SK-N-SH treated with all-trans-retinoic acid at 6 μM for 48 hours (cell line): ENCODE results near the gene FBLN7.

Experiments
- ATAC-seq: fragments of 200-7000 bp; cut with Tn5 transposase; 3 replicates; pipeline ENCODE4 v1.9.1; 2020; ENCODE audit warnings: mild to moderate bottlenecking, moderate library complexity
- ARNTL ChIP-seq: fragments of 450-650 bp; formaldehyde crosslinking; IDR thresholded peaks from 2 replicates; pipeline ENCODE4 v1.5.0; 2020; ENCODE audit warnings: low read depth, mild to moderate bottlenecking, moderate library complexity, borderline replicate concordance
- BACH2 ChIP-seq: fragments of 250-450 bp; sonication (Bioruptor Pico); IDR thresholded peaks from 2 replicates; pipeline ENCODE4 v1.9.0; 2021; ENCODE audit warnings: mild to moderate bottlenecking, borderline replicate concordance
- CREB5 ChIP-seq: fragments of 250-450 bp; sonication (Bioruptor Pico); IDR thresholded peaks from 2 replicates; pipeline ENCODE4 v1.5.1; 2020; ENCODE audit warnings: low read depth, mild to moderate bottlenecking, moderate library complexity
- CSDC2 ChIP-seq: fragments of 250-450 bp; sonication (Bioruptor Pico); IDR thresholded peaks from 2 replicates; pipeline ENCODE4 v1.5.0; 2020; ENCODE audit warnings: mild to moderate bottlenecking, moderate library complexity
- ISL1 ChIP-seq: fragments of 250-450 bp; sonication (Bioruptor Pico); IDR thresholded peaks from 2 replicates; pipeline ENCODE4 v2.1.2; 2022; ENCODE audit warnings: mild to moderate bottlenecking, moderate library complexity
- OSR1 ChIP-seq: fragments of 250-450 bp; sonication (Bioruptor Pico); IDR thresholded peaks from 2 replicates; pipeline ENCODE4 v1.8.0; 2022; ENCODE audit warnings: moderate library complexity, mild to moderate bottlenecking, inconsistent platforms
- POU6F1 ChIP-seq: fragments of 250-450 bp; sonication (Bioruptor Pico); IDR thresholded peaks from 2 replicates; pipeline ENCODE4 v1.8.0; 2021; ENCODE audit warnings: low read depth, mild to moderate bottlenecking, moderate library complexity, borderline replicate concordance
- PPARA ChIP-seq: fragments of 250-450 bp; sonication (Bioruptor Pico); IDR thresholded peaks from 2 replicates; pipeline ENCODE4 v1.5.0; 2020; ENCODE audit warnings: mild to moderate bottlenecking, borderline replicate concordance
- RARB ChIP-seq: fragments of 250-450 bp; sonication (Bioruptor Pico); IDR thresholded peaks from 2 replicates; pipeline ENCODE4 v1.8.0; 2021; ENCODE audit warnings: mild to moderate bottlenecking, moderate library complexity
- SNAI2 ChIP-seq: fragments of 250-450 bp; sonication (Bioruptor Pico); IDR thresholded peaks from 2 replicates; pipeline ENCODE4 v1.5.0; 2020; ENCODE audit warnings: mild to moderate bottlenecking, moderate library complexity
- TCF4 ChIP-seq: fragments of 250-450 bp; sonication (Bioruptor Pico); IDR thresholded peaks from 2 replicates; pipeline ENCODE4 v1.8.0; 2021; ENCODE audit warnings: mild to moderate bottlenecking, moderate library complexity, borderline replicate concordance
- TOX ChIP-seq: fragments of 250-450 bp; sonication (Bioruptor Pico); IDR thresholded peaks from 2 replicates; pipeline ENCODE4 v1.8.0; 2021; ENCODE audit warnings: mild to moderate bottlenecking, moderate library complexity, borderline replicate concordance
- TSHZ2 ChIP-seq: fragments of 250-450 bp; sonication (Bioruptor Pico); IDR thresholded peaks from 2 replicates; pipeline ENCODE4 v1.5.0; 2020; ENCODE audit warnings: mild to moderate bottlenecking, moderate library complexity
- ZFP3 ChIP-seq: fragments of 250-450 bp; sonication (Bioruptor Pico); IDR thresholded peaks from 2 replicates; pipeline ENCODE4 v1.5.0; 2020; ENCODE audit warnings: mild to moderate bottlenecking, moderate library complexity
- ZFP30 ChIP-seq: fragments of 450-650 bp; formaldehyde crosslinking; IDR thresholded peaks from 2 replicates; pipeline ENCODE4 v1.5.0; 2022; ENCODE audit warnings: mild to moderate bottlenecking, moderate library complexity
- ZNF565 ChIP-seq: fragments of 450-650 bp; formaldehyde crosslinking; conservative IDR thresholded peaks from 2 replicates; pipeline ENCODE4 v1.5.0; 2020; ENCODE audit warnings: low read depth, mild to moderate bottlenecking, moderate library complexity
- ZNF70 ChIP-seq: fragments of 450-650 bp; formaldehyde crosslinking; IDR thresholded peaks from 2 replicates; pipeline ENCODE4 v1.5.0; 2020; ENCODE audit warnings: mild to moderate bottlenecking, moderate library complexity
- ZNF8 ChIP-seq: fragments of 450-650 bp; formaldehyde crosslinking; IDR thresholded peaks from 2 replicates; pipeline ENCODE4 v1.5.0; 2020; ENCODE audit warnings: mild to moderate bottlenecking, moderate library complexity
- TF ChIP-seq, protein P1 (sequence below): fragments of 250-450 bp; sonication (Bioruptor Pico); IDR thresholded peaks from 2 replicates; pipeline ENCODE4 v1.5.1; 2021; ENCODE audit warnings: mild to moderate bottlenecking, moderate library complexity
- TF ChIP-seq, protein P2 (sequence below): fragments of 250-450 bp; sonication (Bioruptor Pico); IDR thresholded peaks from 2 replicates; pipeline ENCODE4 v1.8.0; 2020; ENCODE audit warnings: mild to moderate bottlenecking, moderate library complexity, borderline replicate concordance

The FBLN7 gene

DNA sequence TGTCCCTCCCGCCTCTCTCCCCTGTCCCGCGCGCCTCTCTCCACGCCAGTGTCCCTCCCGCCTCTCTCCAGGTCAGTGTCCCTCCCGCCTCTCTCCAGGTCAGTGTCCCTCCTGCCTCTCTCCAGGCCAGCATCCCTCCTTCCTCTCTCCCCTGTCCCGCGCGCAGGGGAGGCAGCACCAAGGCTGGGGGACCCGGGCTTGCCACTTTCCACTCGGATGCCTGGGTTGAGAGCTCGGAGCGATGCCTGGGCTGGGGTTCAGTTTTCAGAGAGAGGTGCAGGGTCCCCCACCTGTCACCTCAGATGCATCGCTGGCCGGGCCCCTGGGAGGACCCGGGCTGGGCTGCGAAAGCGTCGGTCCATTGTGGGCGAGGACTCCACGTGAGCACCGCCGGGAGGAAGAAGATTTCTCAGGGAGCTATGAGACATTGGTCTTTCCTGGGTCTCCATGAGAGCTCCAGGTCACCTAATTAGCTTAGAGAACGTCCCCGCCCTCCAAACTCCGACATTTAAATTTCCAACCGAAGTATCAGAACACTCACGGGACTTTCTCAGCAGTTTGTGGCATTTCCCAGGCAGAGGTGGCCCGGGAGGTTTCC, 2.1 kb downstream of the FBLN7 start:
- TF ChIP-seq BACH2 (CRISPR knock-in tag) = no peak
- no peak for TF ChIP-seq ZNF565
- TF ChIP-seq, protein P1, sequence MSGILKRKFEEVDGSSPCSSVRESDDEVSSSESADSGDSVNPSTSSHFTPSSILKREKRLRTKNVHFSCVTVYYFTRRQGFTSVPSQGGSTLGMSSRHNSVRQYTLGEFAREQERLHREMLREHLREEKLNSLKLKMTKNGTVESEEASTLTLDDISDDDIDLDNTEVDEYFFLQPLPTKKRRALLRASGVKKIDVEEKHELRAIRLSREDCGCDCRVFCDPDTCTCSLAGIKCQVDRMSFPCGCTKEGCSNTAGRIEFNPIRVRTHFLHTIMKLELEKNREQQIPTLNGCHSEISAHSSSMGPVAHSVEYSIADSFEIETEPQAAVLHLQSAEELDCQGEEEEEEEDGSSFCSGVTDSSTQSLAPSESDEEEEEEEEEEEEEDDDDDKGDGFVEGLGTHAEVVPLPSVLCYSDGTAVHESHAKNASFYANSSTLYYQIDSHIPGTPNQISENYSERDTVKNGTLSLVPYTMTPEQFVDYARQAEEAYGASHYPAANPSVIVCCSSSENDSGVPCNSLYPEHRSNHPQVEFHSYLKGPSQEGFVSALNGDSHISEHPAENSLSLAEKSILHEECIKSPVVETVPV (CRISPR knock-in tag) = no peak
- TF ChIP-seq SNAI2 = no peak
- TF ChIP-seq TOX (CRISPR knock-in tag) = no peak
- TF ChIP-seq, protein P2, sequence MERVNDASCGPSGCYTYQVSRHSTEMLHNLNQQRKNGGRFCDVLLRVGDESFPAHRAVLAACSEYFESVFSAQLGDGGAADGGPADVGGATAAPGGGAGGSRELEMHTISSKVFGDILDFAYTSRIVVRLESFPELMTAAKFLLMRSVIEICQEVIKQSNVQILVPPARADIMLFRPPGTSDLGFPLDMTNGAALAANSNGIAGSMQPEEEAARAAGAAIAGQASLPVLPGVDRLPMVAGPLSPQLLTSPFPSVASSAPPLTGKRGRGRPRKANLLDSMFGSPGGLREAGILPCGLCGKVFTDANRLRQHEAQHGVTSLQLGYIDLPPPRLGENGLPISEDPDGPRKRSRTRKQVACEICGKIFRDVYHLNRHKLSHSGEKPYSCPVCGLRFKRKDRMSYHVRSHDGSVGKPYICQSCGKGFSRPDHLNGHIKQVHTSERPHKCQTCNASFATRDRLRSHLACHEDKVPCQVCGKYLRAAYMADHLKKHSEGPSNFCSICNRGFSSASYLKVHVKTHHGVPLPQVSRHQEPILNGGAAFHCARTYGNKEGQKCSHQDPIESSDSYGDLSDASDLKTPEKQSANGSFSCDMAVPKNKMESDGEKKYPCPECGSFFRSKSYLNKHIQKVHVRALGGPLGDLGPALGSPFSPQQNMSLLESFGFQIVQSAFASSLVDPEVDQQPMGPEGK = no peak
- no peak for TF ChIP-seq CSDC2 (CRISPR knock-in tag)
- no peak for TF ChIP-seq ZNF8 (CRISPR knock-in tag)
- TF ChIP-seq OSR1 (CRISPR knock-in tag) = no peak
- TF ChIP-seq TCF4 = no peak
- TF ChIP-seq ISL1 (CRISPR knock-in tag) = no peak
- no peak for TF ChIP-seq ZFP3 (CRISPR knock-in tag)
- TF ChIP-seq RARB (CRISPR knock-in tag) = no peak
- no peak for TF ChIP-seq PPARA
- no peak for TF ChIP-seq ZNF70 (CRISPR knock-in tag)
- no peak for TF ChIP-seq ARNTL
- TF ChIP-seq TSHZ2 (CRISPR knock-in tag) = no peak
- no peak for ATAC-seq

DNA sequence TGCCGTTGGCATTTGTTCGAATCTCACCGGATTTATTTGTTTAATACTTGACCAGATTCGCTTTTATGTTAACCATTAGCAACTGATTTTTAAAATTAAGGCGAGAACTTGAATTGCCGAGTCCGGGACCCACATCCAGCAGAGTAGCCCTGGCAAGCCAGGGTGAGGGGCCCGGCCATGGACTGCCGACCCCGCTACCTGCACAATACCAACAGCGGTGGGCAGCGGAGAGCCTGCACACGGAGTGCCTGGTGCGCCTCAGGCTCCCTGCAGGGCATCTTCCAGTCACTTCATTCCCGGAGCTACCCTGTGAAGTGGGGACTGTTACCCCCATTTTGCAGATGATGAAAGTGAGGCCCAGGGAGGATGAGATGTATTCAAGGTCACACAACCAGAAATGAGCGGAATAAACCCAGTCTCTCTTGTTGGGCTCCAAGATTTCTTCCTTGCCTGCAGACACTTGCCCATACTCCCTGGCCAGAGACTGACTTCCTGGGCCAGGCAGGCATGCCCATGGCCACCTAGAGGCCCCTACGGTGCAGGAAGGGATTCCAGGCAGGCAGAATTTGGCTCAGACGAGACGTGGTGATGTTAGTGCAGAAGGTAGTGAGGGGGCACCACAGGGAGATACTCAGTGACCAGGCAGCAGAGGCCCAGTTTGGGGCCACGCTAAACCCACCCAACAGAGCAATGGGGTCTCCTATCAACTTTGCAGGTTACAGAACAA, 2.9 kb downstream of the FBLN7 start:
- ATAC-seq = no peak
- TF ChIP-seq, protein P2 = no peak
- TF ChIP-seq POU6F1 (no peak), ARNTL (no peak), SNAI2 (no peak), ZFP3 (CRISPR knock-in tag) (no peak), CREB5 (CRISPR knock-in tag) (no peak), ZFP30 (CRISPR knock-in tag) (no peak), ISL1 (CRISPR knock-in tag) (no peak), TCF4 (no peak)
- TF ChIP-seq, protein P1 (CRISPR knock-in tag) = no peak
- TF ChIP-seq, all 23 proteins: peak for 0
